ENCODE data around the gene SLC44A5. TPM values are rescaled to one million over a fixed set of nuclear protein-coding genes. Genes with fewer than 3 reads are reported as not detected.

SLC44A5 gene
- total RNA-seq, 1 experiment from 2014 or later = 0.18 TPM

DNA sequence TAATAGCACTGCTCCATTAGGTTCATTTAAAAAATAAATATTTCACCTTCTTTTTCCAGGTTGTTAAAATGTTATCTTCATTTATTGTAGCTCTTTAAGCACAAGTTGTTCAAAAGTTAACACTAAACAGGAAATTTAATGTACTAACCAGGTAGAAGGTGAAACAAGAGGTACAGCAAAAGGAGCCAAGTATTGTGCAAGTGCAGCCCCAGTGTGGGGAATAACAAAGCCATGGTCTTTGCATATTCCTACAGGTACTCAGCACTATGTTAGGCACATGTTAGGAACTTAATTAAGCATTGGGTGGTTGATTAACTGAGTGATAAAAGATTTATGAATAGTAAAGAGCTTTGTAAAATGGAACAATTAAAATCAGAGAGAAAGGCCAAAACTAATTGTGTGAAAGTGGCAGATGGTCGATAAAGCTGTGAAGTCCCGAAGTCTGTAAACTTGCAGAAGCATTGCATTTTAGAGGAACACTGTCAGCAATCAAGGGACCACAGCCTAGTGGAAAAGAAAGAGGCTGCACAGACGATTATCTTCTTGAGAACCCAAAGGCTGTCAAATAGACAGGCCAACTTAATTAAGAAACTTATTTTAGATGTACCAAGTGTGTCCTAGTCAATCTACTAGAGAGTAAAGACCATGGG is 185.8 kb downstream of the SLC44A5 start:
- Histone ChIP-seq H3K27ac (ENCODE audit: low read length) (no peak overlapping the region), H3K9me3 (ENCODE audit: control insufficient read depth, insufficient read depth, low read depth, low read length) (no peaks in the 10 kb centered on the region), H3K27me3 (ENCODE audit: control insufficient read depth, insufficient read depth, low read length) (no peaks in the 10 kb centered on the region), H3K4me1 (ENCODE audit: control insufficient read depth, insufficient read depth, low read length) (no peaks in the 10 kb centered on the region), H3K4me3 (ENCODE audit: low read depth in 2 of 2, low read length in 2 of 2) (no peak overlapping the region), H3K36me3 (ENCODE audit: control insufficient read depth, insufficient read depth, low read length) (no peaks in the 10 kb centered on the region)
- intact Hi-C loops (cut with micrococcal nuclease; ENCODE audit: unreplicated experiment) (no loop called here), in situ Hi-C loops (cut with HindIII; ENCODE audit: low pct_unique_long_range_greater_than_20kb, low sequenced_read_pairs) (no loop called here)
- BruUV-seq (replicated peaks) = no TSS peak
- CTCF ChIA-PET = no interaction called here
- no peak for DNase-seq (ENCODE audit: low read depth, low spot score)
- TF ChIP-seq POLR2AphosphoS5 (IDR thresholded peaks at IDR 0.05; ENCODE audit: low read depth, low read length) (no peak), TCF7L2 (IDR thresholded peaks at IDR 0.05; ENCODE audit: low read depth, low read length) (no peak), SIN3A (IDR thresholded peaks at IDR 0.05; ENCODE audit: borderline replicate concordance, insufficient read depth, low read depth, low read length) (no peak)
- TF ChIP-seq, protein P1, sequence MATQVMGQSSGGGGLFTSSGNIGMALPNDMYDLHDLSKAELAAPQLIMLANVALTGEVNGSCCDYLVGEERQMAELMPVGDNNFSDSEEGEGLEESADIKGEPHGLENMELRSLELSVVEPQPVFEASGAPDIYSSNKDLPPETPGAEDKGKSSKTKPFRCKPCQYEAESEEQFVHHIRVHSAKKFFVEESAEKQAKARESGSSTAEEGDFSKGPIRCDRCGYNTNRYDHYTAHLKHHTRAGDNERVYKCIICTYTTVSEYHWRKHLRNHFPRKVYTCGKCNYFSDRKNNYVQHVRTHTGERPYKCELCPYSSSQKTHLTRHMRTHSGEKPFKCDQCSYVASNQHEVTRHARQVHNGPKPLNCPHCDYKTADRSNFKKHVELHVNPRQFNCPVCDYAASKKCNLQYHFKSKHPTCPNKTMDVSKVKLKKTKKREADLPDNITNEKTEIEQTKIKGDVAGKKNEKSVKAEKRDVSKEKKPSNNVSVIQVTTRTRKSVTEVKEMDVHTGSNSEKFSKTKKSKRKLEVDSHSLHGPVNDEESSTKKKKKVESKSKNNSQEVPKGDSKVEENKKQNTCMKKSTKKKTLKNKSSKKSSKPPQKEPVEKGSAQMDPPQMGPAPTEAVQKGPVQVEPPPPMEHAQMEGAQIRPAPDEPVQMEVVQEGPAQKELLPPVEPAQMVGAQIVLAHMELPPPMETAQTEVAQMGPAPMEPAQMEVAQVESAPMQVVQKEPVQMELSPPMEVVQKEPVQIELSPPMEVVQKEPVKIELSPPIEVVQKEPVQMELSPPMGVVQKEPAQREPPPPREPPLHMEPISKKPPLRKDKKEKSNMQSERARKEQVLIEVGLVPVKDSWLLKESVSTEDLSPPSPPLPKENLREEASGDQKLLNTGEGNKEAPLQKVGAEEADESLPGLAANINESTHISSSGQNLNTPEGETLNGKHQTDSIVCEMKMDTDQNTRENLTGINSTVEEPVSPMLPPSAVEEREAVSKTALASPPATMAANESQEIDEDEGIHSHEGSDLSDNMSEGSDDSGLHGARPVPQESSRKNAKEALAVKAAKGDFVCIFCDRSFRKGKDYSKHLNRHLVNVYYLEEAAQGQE (IDR thresholded peaks at IDR 0.05; ENCODE audit: insufficient read depth in 1 of 2, low read depth in 2 of 2, low read length in 1 of 2) = no peak
- TF ChIP-seq, protein P2, sequence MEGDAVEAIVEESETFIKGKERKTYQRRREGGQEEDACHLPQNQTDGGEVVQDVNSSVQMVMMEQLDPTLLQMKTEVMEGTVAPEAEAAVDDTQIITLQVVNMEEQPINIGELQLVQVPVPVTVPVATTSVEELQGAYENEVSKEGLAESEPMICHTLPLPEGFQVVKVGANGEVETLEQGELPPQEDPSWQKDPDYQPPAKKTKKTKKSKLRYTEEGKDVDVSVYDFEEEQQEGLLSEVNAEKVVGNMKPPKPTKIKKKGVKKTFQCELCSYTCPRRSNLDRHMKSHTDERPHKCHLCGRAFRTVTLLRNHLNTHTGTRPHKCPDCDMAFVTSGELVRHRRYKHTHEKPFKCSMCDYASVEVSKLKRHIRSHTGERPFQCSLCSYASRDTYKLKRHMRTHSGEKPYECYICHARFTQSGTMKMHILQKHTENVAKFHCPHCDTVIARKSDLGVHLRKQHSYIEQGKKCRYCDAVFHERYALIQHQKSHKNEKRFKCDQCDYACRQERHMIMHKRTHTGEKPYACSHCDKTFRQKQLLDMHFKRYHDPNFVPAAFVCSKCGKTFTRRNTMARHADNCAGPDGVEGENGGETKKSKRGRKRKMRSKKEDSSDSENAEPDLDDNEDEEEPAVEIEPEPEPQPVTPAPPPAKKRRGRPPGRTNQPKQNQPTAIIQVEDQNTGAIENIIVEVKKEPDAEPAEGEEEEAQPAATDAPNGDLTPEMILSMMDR (IDR thresholded peaks at IDR 0.05) = no peak
- ATAC-seq = no peak
- POLR2A ChIA-PET = no interaction called here

DNA sequence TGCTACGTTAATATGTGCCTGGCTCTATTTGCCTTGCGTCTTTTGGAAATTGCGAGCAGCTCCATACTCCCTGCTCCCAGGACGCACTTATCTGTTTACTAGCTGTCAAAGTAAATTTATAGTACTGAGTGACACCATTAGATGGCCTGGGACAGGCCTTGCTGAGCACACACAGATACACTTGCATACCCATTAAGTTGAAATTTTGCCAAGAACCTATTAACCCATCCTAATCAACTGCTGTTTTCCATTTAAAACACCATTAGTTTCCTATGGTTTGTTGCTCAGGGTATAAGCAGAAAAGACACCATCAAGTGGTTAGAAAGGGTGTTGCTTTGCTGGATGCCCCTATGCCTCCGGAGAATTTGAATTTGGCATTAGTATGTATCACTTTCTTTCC is 187.3 kb downstream of the SLC44A5 start:
- no peak overlapping the region for H3K27ac ChIP-seq (ENCODE audit: low read length)
- no peak for TF ChIP-seq TCF7L2 (IDR thresholded peaks at IDR 0.05; ENCODE audit: low read depth, low read length)
- TF ChIP-seq, protein P1 (IDR thresholded peaks at IDR 0.05; ENCODE audit: insufficient read depth in 1 of 2, low read depth in 2 of 2, low read length in 1 of 2) = no peak
- TF ChIP-seq SIN3A (IDR thresholded peaks at IDR 0.05; ENCODE audit: borderline replicate concordance, insufficient read depth, low read depth, low read length) = no peak
- no peak for TF ChIP-seq POLR2AphosphoS5 (IDR thresholded peaks at IDR 0.05; ENCODE audit: low read depth, low read length)
- TF ChIP-seq, protein P2 (IDR thresholded peaks at IDR 0.05) = no peak
- intact Hi-C loops (cut with micrococcal nuclease; ENCODE audit: unreplicated experiment) (no loop called here), in situ Hi-C loops (cut with HindIII; ENCODE audit: low pct_unique_long_range_greater_than_20kb, low sequenced_read_pairs) (no loop called here)
- ChIA-PET POLR2A (no interaction called here), CTCF (no interaction called here)
- DNase-seq (ENCODE audit: low read depth, low spot score) (no peak), ATAC-seq (no peak)
- no TSS peak for BruUV-seq (replicated peaks)
- H3K27me3 ChIP-seq (ENCODE audit: control insufficient read depth, insufficient read depth, low read length) = no peaks in the 10 kb centered on the region
- no peak overlapping the region for H3K4me3 ChIP-seq (ENCODE audit: low read depth in 2 of 2, low read length in 2 of 2)
- no peaks in the 10 kb centered on the region for H3K9me3 ChIP-seq (ENCODE audit: control insufficient read depth, insufficient read depth, low read depth, low read length)
- no peaks in the 10 kb centered on the region for H3K4me1 ChIP-seq (ENCODE audit: control insufficient read depth, insufficient read depth, low read length)
- no peaks in the 10 kb centered on the region for H3K36me3 ChIP-seq (ENCODE audit: control insufficient read depth, insufficient read depth, low read length)

Data from Panc1 (cell line).